Mesothelial cell of epicardium (in vitro differentiated cells): Measurements from ENCODE around the gene LMBR1. TPM values are rescaled to one million over a fixed set of nuclear protein-coding genes. Genes with fewer than 3 reads are reported as not detected.
"Not testable (repeated sequence)": the region's sequence is repeated elsewhere in the genome, so short reads cannot be mapped to it uniquely, and the experiment has no call there.

ENCODE experiments used
- DNase-seq, 2 experiments: peaks; one replicate each; pipeline ENCODE4 v3.0.0; 2021; ENCODE audit warnings: low spot score in 2 of 2; ENCODE audit not compliant: unreplicated experiment in 2 of 2
- H3K27ac Mint-ChIP-seq: 2 replicates; pipeline ENCODE4 v1.8.0; 2021; ENCODE audit warnings: mixed read lengths
- H3K27me3 Mint-ChIP-seq: 2 replicates; pipeline ENCODE4 v1.8.0; 2021; ENCODE audit warnings: low read depth, mixed read lengths
- H3K36me3 Mint-ChIP-seq: 2 replicates; pipeline ENCODE4 v1.8.0; 2021; ENCODE audit warnings: mixed read lengths
- H3K4me1 Mint-ChIP-seq: 2 replicates; pipeline ENCODE4 v1.8.0; 2021; ENCODE audit warnings: mixed read lengths
- H3K4me3 Mint-ChIP-seq: 2 replicates; pipeline ENCODE4 v1.8.0; 2021; ENCODE audit warnings: mild to moderate bottlenecking, moderate library complexity, mixed read lengths
- H3K9me3 Mint-ChIP-seq: 2 replicates; pipeline ENCODE4 v1.8.0; 2021; ENCODE audit warnings: mixed read lengths
- total RNA-seq: library from RNA; stranded (reverse); gene quantifications from 3 replicates; pipeline ENCODE4 v1.2.1, GENCODE V29; 2021
- TF ChIP-seq, protein P1 (sequence below): fragments of 200-600 bp; sonication (generic); IDR thresholded peaks from one replicate; pipeline ENCODE4 v1.5.0; 2021; ENCODE audit warnings: antibody characterized with exemption; ENCODE audit not compliant: unreplicated experiment

Gene LMBR1
- total RNA-seq, 1 donor from 2014 or later, result 69.3 TPM

DNA sequence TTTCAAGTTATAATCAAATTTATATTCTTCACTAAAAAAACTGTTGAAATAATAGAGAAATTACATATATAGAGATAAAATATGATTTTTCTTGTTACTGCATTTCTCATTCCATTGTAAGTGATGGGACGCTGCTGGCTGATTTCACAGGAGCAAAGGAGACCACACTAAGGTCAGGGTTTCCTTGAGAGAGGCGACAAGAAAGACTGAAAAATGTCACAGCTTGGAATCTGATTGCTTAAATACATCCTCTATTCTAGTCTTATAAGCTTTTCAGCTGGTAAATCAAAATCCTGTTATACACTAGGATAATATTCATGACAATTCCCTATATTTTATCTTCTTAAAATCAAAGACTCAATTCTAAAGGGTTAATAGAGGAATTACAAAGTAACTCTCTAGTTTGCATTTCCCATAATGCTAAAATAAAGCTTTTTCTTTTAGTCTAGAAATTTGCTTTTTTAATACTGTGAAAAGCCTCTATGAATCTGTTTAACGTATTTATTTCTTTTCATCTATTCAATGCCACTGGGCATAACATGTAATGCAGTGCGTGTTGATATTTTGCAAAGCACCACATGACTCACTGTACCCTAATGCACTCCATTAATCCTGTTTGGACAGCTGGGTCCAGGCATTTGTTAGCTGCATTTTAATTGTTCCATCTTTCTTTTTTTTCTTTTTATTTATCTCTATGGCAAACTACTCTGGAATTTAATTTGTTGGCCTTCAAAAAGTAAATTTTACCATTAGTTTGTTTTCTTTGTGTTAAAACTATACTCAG lies 170.7 kb downstream of the LMBR1 start:
- H3K27ac Mint-ChIP-seq, result no peak overlapping the region
- no peak for DNase-seq
- TF ChIP-seq, protein P1, sequence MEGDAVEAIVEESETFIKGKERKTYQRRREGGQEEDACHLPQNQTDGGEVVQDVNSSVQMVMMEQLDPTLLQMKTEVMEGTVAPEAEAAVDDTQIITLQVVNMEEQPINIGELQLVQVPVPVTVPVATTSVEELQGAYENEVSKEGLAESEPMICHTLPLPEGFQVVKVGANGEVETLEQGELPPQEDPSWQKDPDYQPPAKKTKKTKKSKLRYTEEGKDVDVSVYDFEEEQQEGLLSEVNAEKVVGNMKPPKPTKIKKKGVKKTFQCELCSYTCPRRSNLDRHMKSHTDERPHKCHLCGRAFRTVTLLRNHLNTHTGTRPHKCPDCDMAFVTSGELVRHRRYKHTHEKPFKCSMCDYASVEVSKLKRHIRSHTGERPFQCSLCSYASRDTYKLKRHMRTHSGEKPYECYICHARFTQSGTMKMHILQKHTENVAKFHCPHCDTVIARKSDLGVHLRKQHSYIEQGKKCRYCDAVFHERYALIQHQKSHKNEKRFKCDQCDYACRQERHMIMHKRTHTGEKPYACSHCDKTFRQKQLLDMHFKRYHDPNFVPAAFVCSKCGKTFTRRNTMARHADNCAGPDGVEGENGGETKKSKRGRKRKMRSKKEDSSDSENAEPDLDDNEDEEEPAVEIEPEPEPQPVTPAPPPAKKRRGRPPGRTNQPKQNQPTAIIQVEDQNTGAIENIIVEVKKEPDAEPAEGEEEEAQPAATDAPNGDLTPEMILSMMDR, result no peak

DNA sequence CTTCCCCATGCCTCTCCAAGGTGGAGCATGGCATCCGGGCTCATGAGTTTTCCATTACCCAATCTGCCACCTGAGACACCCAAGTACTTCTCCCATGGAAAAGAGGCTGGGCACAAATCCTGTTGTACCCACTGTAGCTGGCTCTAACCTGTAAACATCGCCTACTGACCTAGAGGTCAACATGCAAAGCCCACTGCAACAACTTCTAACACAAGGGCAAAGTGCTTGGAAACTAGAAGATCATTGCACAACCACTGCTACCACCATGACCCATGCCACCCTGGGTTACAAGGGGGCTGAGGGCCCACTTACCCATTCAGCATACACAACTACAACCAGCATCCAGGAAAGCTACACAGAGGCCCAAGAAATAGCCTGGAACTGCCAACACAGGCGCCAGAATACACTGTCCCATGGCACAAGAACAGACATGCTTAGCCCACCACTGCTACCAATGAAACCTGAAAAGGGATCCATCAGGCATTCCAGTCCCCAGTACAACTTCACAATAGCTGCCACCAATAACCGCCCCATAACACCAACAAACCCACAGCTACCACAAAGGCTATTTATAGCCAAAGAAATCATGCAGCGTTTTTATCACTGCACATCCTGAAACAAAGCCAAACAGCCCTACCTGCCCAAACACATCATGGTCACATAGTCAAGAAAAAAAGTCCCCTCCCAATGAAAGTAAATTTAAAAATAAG lies 189.1 kb downstream of the LMBR1 start:
- TF ChIP-seq, protein P1, result no peak
- Mint-ChIP-seq H3K27me3 (no peaks in the 10 kb centered on the region), H3K36me3 (peaks cover 32% of the 10 kb centered on the region), H3K4me1 (no peaks in the 10 kb centered on the region), H3K9me3 (peaks cover 32% of the 10 kb centered on the region), H3K27ac (no peak overlapping the region), H3K4me3 (no peak overlapping the region)
- no peak for DNase-seq

More for the DNA sequence above, 170.7 kb downstream of the LMBR1 start:
- Mint-ChIP-seq H3K27me3 (no peaks in the 10 kb centered on the region), H3K4me1 (no peaks in the 10 kb centered on the region), H3K4me3 (no peak overlapping the region), H3K9me3 (no peaks in the 10 kb centered on the region), H3K36me3 (peaks cover 9% of the 10 kb centered on the region)

DNA sequence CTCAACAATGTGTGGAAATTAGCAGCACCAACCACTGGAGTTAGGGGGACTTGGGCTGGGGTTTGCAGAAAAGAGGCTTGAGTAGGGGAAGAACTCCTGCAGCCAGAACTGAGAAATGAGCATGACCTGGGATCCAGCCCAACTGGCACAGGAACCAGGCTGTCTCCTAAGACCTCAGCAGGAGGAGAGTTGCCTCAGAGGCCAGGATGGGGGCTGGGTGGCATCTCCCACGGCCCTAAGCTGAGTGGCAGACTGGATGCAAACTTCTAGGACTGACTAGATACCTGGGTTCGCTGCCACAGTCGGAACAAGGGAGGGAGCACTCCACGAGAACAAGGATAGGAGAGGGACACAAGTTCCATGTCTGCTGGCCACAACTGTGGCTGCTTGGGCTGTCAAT lies 189.8 kb downstream of the LMBR1 start:
- Mint-ChIP-seq H3K27me3 (no peaks in the 10 kb centered on the region), H3K9me3 (peaks cover 38% of the 10 kb centered on the region), H3K4me1 (no peaks in the 10 kb centered on the region), H3K36me3 (peaks cover 40% of the 10 kb centered on the region), H3K4me3 (no peak overlapping the region), H3K27ac (no peak overlapping the region)
- no peak for DNase-seq
- TF ChIP-seq, protein P1, result no peak

DNA sequence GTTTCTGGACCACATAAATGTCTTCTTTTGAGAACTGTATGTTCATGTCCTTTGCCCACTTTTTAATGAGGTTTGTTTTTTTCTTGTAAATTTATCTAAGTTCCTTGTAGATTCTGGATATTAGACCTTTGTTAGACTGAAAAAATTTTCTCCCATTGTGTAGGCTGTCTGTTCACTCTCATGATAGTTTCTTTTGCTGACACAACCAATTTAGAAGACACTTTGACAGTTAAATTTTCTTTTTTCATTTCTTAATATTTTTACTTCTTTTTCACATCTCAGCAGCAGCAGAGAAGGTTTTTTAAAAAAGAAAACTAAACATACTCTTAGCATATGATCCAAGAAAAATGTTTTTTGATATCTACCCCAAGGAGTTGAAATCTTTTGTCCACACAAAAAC lies 190.6 kb downstream of the LMBR1 start:
- H3K27ac Mint-ChIP-seq, result no peak overlapping the region
- TF ChIP-seq, protein P1, result no peak
- H3K4me3 Mint-ChIP-seq, result no peak overlapping the region
- H3K36me3 Mint-ChIP-seq, result peaks cover 45% of the 10 kb centered on the region
- H3K9me3 Mint-ChIP-seq, result peaks cover 41% of the 10 kb centered on the region
- DNase-seq, result no peak
- no peaks in the 10 kb centered on the region for H3K27me3 Mint-ChIP-seq
- no peaks in the 10 kb centered on the region for H3K4me1 Mint-ChIP-seq

DNA sequence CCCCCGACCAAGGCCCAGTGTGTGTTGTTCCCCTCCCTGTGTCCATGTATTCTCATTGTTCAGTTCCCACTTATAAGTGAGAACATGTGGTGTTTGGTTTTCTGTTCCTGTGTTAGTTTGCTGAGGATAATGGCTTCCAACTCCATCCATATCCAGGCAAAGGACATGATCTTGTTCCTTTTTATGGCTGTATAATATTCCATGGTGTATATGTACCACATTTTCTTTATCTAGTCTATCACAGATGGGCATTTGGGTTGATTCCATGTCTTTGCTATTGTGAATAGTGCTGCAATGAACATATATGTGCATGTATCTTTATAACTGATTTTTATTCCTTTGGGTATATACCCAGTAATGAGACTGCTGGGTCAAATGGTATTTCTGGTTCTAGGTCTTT lies 191.2 kb downstream of the LMBR1 start:
- H3K9me3 Mint-ChIP-seq, result peaks cover 41% of the 10 kb centered on the region

DNA sequence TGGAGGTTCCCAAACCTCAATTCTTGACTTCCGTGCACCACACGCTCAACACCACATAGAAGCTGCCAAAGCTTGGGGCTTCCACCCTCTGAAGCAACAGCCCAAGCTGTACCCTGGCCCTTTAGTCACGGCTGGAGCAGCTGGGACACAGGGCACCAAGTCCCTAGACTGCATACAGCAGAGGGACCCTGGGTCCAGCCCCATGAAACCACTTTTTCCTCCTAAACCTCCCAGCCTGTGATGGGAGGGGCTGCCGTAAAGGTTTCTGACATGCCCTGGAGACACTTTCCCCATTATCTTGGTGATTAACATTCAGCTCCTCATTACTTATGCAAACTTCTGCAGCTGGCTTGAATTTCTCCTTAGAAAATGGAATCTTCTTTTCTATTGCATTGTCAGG lies 194.5 kb downstream of the LMBR1 start:
- peaks cover 58% of the 10 kb centered on the region for H3K36me3 Mint-ChIP-seq
- not testable (repeated sequence) for H3K27me3 Mint-ChIP-seq, H3K27ac Mint-ChIP-seq, H3K4me1 Mint-ChIP-seq, DNase-seq, H3K4me3 Mint-ChIP-seq
- peaks cover 64% of the 10 kb centered on the region for H3K9me3 Mint-ChIP-seq

More for the DNA sequence above, 191.2 kb downstream of the LMBR1 start:
- not testable (repeated sequence) for H3K27me3 Mint-ChIP-seq, DNase-seq, H3K27ac Mint-ChIP-seq, H3K4me1 Mint-ChIP-seq, H3K4me3 Mint-ChIP-seq
- H3K36me3 Mint-ChIP-seq, result peaks cover 45% of the 10 kb centered on the region

DNA sequence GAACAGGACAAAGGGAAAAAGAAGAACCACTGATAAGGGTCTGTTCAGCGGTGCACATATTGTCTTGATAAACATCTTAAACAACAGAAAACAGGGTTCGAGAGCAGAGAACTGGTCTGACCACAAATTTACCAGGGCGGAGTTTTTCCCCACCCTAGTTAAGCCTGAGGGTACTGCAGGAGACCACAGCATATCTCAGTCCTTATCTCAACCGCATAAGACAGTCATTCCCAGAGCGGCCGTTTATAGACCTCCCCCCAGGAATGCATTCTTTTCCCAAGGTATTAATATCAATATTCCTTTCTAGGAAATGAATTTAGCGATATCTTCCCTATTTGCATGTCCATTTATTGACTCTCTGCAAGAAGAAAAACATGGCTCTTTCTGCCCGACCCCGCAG lies 195.7 kb downstream of the LMBR1 start:
- H3K4me3 Mint-ChIP-seq, H3K27me3 Mint-ChIP-seq, H3K4me1 Mint-ChIP-seq, H3K27ac Mint-ChIP-seq, DNase-seq: not testable (repeated sequence)
- Mint-ChIP-seq H3K36me3 (peaks cover 61% of the 10 kb centered on the region), H3K9me3 (peaks cover 75% of the 10 kb centered on the region)
